Right lobe of liver (tissue), 6 donors: ENCODE measurements around the gene EHBP1L1. TPM values are rescaled to one million over a fixed set of nuclear protein-coding genes. Genes with fewer than 3 reads are reported as not detected.

ENCODE experiments used
- ATAC-seq, 4 donors: fragments of 200-7000 bp; cut with Tn5 transposase; one replicate each; pipeline ENCODE4 v1.9.1; 2020; ENCODE audit warnings: mild to moderate bottlenecking in 4 of 4, moderate library complexity in 4 of 4
- DNase-seq, 3 donors: peaks; one replicate each; pipeline ENCODE4 v3.0.0-alpha.2; 2020
- H3K27ac ChIP-seq, 3 donors: fragments of 200-600 bp; one replicate each; pipeline ENCODE4 v1.8.0; 2022
- H3K27me3 ChIP-seq, 2 donors: fragments of 200-600 bp; one replicate each; pipeline ENCODE4 v1.8.0; 2022
- H3K36me3 ChIP-seq, 4 donors: fragments of 200-600 bp; sonication (generic) in 1 of 4; one replicate each; pipeline versions ENCODE4 v1.5.1 to v1.8.0; 2017 to 2022; ENCODE audit warnings: control low read depth in 1 of 4
- H3K4me1 ChIP-seq, 4 donors: fragments of 200-600 bp; sonication (generic) in 1 of 4; one replicate each; pipeline versions ENCODE4 v1.5.1 to v1.8.0; 2017 to 2022; ENCODE audit warnings: control low read depth in 1 of 4
- H3K4me3 ChIP-seq, 3 donors: fragments of 200-600 bp; one replicate each; pipeline ENCODE4 v1.8.0; 2022
- H3K9me3 ChIP-seq, 4 donors: fragments of 200-600 bp; sonication (generic) in 1 of 4; one replicate each; pipeline versions ENCODE4 v1.5.1 to v1.8.0; 2017 to 2022; ENCODE audit warnings: control low read depth in 1 of 4
- POLR2A ChIP-seq: fragments of 450-650 bp; IDR thresholded peaks from one replicate; pipeline ENCODE4 v1.6.1; 2017; ENCODE audit warnings: antibody characterized with exemption, mild to moderate bottlenecking
- WGBS: methylation state at CpG from one replicate; pipeline ENCODE4 v1.1.6; 2018; ENCODE audit warnings: low coverage, low lambda C conversion rate; ENCODE audit not compliant: insufficient coverage; ENCODE audit errors: missing lambda C conversion rate; 5-methylcytosine and 5-hydroxymethylcytosine counted together
- intact Hi-C, 2 donors: fragments of 100-400 bp; cut with DNase I; formaldehyde crosslinking; loops; one replicate each; pipeline versions ENCODE4 v1.11.2 to v1.14.1; 2022
- total RNA-seq, 6 experiments: library from RNA; depleted of rRNA in 2 of 6; stranded (reverse); fragments of >200 nt in 2 of 6; fragmentation: NEBNext Ultra II Directional in 3 of 6; extraction: Animal tissue kit (Norgen Biotek cat#: 25700) in 3 of 6; gene quantifications; one replicate each; pipeline versions ENCODE4 v1.1.0 to v1.2.4, GENCODE V29; 2016 to 2023
- TF ChIP-seq, protein P1 (sequence below), 4 donors: fragments of 200-600 bp in 3 of 4; fragments of 450-650 bp in 1 of 4; IDR thresholded peaks; one replicate each; pipeline versions ENCODE4 v1.5.1 to v1.8.0; 2016 to 2022; ENCODE audit warnings: antibody characterized with exemption in 4 of 4, mild to moderate bottlenecking in 2 of 4
- donor health status: DM: no; HTN: yes; CAD: no.
- donor health status: DM: no; HTN: no; CAD: no.
- donor health status: DM: no; HTN: no; CAD: no.
- donor health status: DM: no; HTN: yes; CAD: no.
- donor health status: DM: no; HTN: yes; CAD: no.

The EHBP1L1 gene
- total RNA-seq, 6 experiments from 2014 or later: 10.0 to 29.9 (median 13.7) TPM

- peak in 2 of 3 donors; percentile 55 to 73 for DNase-seq
- ATAC-seq: no peak
- peaks cover 0 to 57% (median 19%) of the 10 kb centered on the region in 4 donors for H3K4me1 ChIP-seq
- WGBS: 19% methylated on average over 15 of the region's 22 CpGs
- peak overlapping the region; percentile 53 to 70 (median 55) for H3K4me3 ChIP-seq
- no peaks in the 10 kb centered on the region for H3K36me3 ChIP-seq
- no peaks in the 10 kb centered on the region for H3K9me3 ChIP-seq
- intact Hi-C loops: loop anchor here in 1 of 2 donors (5.0 kb wide), 1 partner anchor 36 kb away; no protein-coding TSS in a partner anchor
- TF ChIP-seq, protein P1, sequence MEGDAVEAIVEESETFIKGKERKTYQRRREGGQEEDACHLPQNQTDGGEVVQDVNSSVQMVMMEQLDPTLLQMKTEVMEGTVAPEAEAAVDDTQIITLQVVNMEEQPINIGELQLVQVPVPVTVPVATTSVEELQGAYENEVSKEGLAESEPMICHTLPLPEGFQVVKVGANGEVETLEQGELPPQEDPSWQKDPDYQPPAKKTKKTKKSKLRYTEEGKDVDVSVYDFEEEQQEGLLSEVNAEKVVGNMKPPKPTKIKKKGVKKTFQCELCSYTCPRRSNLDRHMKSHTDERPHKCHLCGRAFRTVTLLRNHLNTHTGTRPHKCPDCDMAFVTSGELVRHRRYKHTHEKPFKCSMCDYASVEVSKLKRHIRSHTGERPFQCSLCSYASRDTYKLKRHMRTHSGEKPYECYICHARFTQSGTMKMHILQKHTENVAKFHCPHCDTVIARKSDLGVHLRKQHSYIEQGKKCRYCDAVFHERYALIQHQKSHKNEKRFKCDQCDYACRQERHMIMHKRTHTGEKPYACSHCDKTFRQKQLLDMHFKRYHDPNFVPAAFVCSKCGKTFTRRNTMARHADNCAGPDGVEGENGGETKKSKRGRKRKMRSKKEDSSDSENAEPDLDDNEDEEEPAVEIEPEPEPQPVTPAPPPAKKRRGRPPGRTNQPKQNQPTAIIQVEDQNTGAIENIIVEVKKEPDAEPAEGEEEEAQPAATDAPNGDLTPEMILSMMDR (IDR thresholded peaks at IDR 0.05): no peak
- no peak for TF ChIP-seq POLR2A
- H3K27me3 ChIP-seq: no peaks in the 10 kb centered on the region
- H3K27ac ChIP-seq: peak overlapping the region in 2 of 3 donors; percentile 67 to 68
Observed at GRCh38 chr11:65573391-65574079, 2.3 kb upstream of the EHBP1L1 start.

- no peaks in the 10 kb centered on the region for H3K27me3 ChIP-seq
- intact Hi-C loops: loop anchor here in 1 of 2 donors (5.0 kb wide), 1 partner anchor 37 kb away; no protein-coding TSS in a partner anchor
- DNase-seq: peak; percentile 90 to 96 (median 94)
- peak overlapping the region; percentile 58 to 82 (median 68) for H3K27ac ChIP-seq
- no CpG with 5 or more reads among the region's 67 CpGs for WGBS
- H3K9me3 ChIP-seq: no peaks in the 10 kb centered on the region
- H3K4me3 ChIP-seq: peak overlapping the region; percentile 53 to 70 (median 55)
- peaks cover 0 to 50% (median 16%) of the 10 kb centered on the region in 4 donors for H3K4me1 ChIP-seq
- peak; percentile 41 to 65 (median 58) for ATAC-seq
- H3K36me3 ChIP-seq: no peaks in the 10 kb centered on the region
- TF ChIP-seq POLR2A: peak; percentile 26
- TF ChIP-seq, protein P1 (IDR thresholded peaks at IDR 0.05): peak; percentile 91 to 99 (median 99)
Observed at GRCh38 chr11:65574109-65574810, 1.6 kb upstream of the EHBP1L1 start.

DNA sequence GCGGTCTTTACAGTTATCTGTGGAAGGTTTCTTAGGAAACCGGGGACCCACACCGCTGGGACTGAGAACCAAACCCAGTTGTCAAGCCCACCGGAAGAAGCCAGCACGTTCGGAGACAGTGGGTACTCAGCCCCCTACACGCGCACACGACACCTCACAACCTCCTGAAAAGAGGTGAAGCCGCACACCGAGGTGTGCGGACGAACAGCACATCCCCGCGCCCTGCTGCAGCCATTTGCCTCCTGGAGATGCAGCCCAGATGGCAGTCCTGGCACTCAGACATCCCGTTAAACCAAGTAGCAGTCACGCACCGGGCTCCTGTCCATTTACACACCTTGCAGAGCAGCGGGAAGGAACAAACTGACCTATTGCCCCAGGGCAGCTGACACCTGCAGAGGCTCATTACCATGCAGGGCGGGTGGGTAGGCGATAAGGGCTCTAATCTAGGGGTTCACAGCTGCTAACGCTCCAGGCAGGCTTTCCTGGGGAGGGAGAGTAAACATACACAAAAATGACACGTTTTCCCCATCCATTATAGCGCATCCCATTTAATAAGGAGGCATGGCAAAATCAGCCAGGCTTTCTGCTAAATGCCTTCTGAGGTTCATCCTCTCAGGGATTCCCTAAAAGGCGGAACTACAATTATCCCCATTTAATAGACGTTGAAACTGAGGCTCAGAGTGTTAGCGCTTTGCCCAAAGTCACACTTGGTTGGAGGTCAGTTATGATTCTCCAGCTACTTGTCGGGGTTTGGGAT, 864 bp upstream of the EHBP1L1 start:
- intact Hi-C loops: loop anchor here (5.0 kb wide), 2 partner anchors 33 to 38 kb away; no protein-coding TSS in a partner anchor
- no peaks in the 10 kb centered on the region for H3K27me3 ChIP-seq
- peak overlapping the region; percentile 58 to 82 (median 68) for H3K27ac ChIP-seq
- WGBS: 10% methylated on average over 15 of the region's 28 CpGs
- H3K36me3 ChIP-seq: no peaks in the 10 kb centered on the region
- TF ChIP-seq POLR2A: no peak
- TF ChIP-seq, protein P1 (IDR thresholded peaks at IDR 0.05): no peak
- ATAC-seq (peak in 2 of 4 donors; percentile 0 to 1), DNase-seq (peak in 1 of 3 donors; percentile 58)
- H3K9me3 ChIP-seq: no peaks in the 10 kb centered on the region
- peaks cover 0 to 48% (median 15%) of the 10 kb centered on the region in 4 donors for H3K4me1 ChIP-seq
- peak overlapping the region; percentile 53 to 70 (median 55) for H3K4me3 ChIP-seq

- Histone ChIP-seq H3K9me3 (no peaks in the 10 kb centered on the region), H3K27ac (peak overlapping the region; percentile 31 to 88 (median 68)), H3K36me3 (no peaks in the 10 kb centered on the region), H3K4me1 (peaks cover 0 to 42% (median 12%) of the 10 kb centered on the region in 4 donors), H3K4me3 (peak overlapping the region; percentile 55 to 70 (median 70)), H3K27me3 (no peaks in the 10 kb centered on the region)
- DNase-seq: no peak
- no peak for ATAC-seq
- intact Hi-C loops: loop anchor here in 1 of 2 donors (5.0 kb wide), 1 partner anchor 34 kb away; no protein-coding TSS in a partner anchor
- no peak for TF ChIP-seq POLR2A
- TF ChIP-seq, protein P1 (IDR thresholded peaks at IDR 0.05): no peak
- WGBS: 10% methylated on average over 11 of the region's 26 CpGs
Observed at GRCh38 chr11:65576232-65576866, 496 bp downstream of the EHBP1L1 start.
